Neural cell (in vitro differentiated cells): ENCODE measurements around the gene BCO1. TPM values are rescaled to one million over a fixed set of nuclear protein-coding genes. Genes with fewer than 3 reads are reported as not detected.

Experiments used
- H2AFZ ChIP-seq: fragments of 200-600, 300-800 bp; sonication (generic), shearing (Covaris generic); 2 replicates; pipeline ENCODE4 v1.6.0; 2014; ENCODE audit warnings: low read depth, mild to moderate bottlenecking, antibody characterized with exemption, low read length, moderate library complexity
- H3F3A ChIP-seq: fragments of 200-600 bp; shearing (Covaris generic); 2 replicates; pipeline ENCODE4 v1.6.1; 2016; ENCODE audit warnings: mild to moderate bottlenecking, moderate library complexity, mixed read lengths, antibody characterized with exemption, low read length; ENCODE audit not compliant: insufficient read depth, poor library complexity, severe bottlenecking
- H3K27ac ChIP-seq: fragments of 200-600, 300-800 bp; sonication (generic), shearing (Covaris generic); 2 replicates; pipeline ENCODE4 v1.5.1; 2014; ENCODE audit warnings: mild to moderate bottlenecking, low read length, moderate library complexity
- H3K27me3 ChIP-seq: fragments of 300-800, 200-600 bp; sonication (generic), shearing (Covaris generic); 2 replicates; pipeline ENCODE4 v1.6.0; 2014; ENCODE audit warnings: mild to moderate bottlenecking, low read depth, low read length, moderate library complexity; ENCODE audit not compliant: insufficient read depth
- H3K36me3 ChIP-seq: fragments of 300-800, 200-600 bp; sonication (generic), shearing (Covaris generic); 2 replicates; pipeline ENCODE4 v1.5.1; 2014; ENCODE audit warnings: mild to moderate bottlenecking, antibody characterized with exemption, low read length, moderate library complexity; ENCODE audit not compliant: insufficient read depth
- H3K4me2 ChIP-seq: fragments of 300-800, 200-600 bp; sonication (generic), shearing (Covaris generic); 2 replicates; pipeline ENCODE4 v1.6.0; 2014; ENCODE audit warnings: mild to moderate bottlenecking, low read length
- H3K4me3 ChIP-seq: fragments of 300-800, 200-600 bp; sonication (generic), shearing (Covaris generic); 2 replicates; pipeline ENCODE4 v1.5.1; 2014; ENCODE audit warnings: mild to moderate bottlenecking, low read length, moderate library complexity
- H3K79me2 ChIP-seq: fragments of 200-600 bp; shearing (Covaris generic); replicated peaks from 2 replicates; pipeline ENCODE4 v1.6.0; 2014; ENCODE audit warnings: mild to moderate bottlenecking, low read length, moderate library complexity; ENCODE audit not compliant: insufficient read depth
- H3K9ac ChIP-seq: fragments of 300-800, 200-600 bp; sonication (generic), shearing (Covaris generic); 2 replicates; pipeline ENCODE4 v1.6.1; 2016; ENCODE audit warnings: mild to moderate bottlenecking, low read length, mixed read lengths
- H3K9me2 ChIP-seq: fragments of 200-600 bp; shearing (Covaris generic); 2 replicates; pipeline ENCODE4 v1.6.1; 2016; ENCODE audit warnings: mild to moderate bottlenecking, low read length, mixed read lengths; ENCODE audit not compliant: insufficient read depth
- H3K9me3 ChIP-seq: fragments of 200-600, 300-800 bp; sonication (generic), shearing (Covaris generic); 2 replicates; pipeline ENCODE4 v1.6.1; 2016; ENCODE audit warnings: mild to moderate bottlenecking, mixed run types, low read length, moderate library complexity, mixed read lengths
- H4K20me1 ChIP-seq: fragments of 200-600 bp; shearing (Covaris generic); 2 replicates; pipeline ENCODE4 v1.6.1; 2016; ENCODE audit warnings: mild to moderate bottlenecking, mixed run types; ENCODE audit not compliant: insufficient read depth
- EP300 ChIP-seq: fragments of 450-650 bp; conservative IDR thresholded peaks from 2 replicates; pipeline ENCODE4 v1.6.1; 2014; ENCODE audit warnings: antibody characterized with exemption, mild to moderate bottlenecking, moderate library complexity; ENCODE audit not compliant: poor library complexity, severe bottlenecking
- EZH2 ChIP-seq: fragments of 200-600, 300-800 bp; shearing (Covaris generic), sonication (generic); IDR thresholded peaks from 2 replicates; pipeline ENCODE4 v1.6.1; 2014; ENCODE audit warnings: antibody characterized with exemption, low read length, borderline replicate concordance, mild to moderate bottlenecking; ENCODE audit not compliant: insufficient read depth, poor library complexity, severe bottlenecking
- MXI1 ChIP-seq: fragments of 450-650 bp; conservative IDR thresholded peaks from 2 replicates; pipeline ENCODE4 v1.6.1; 2014; ENCODE audit warnings: antibody characterized with exemption, mild to moderate bottlenecking; ENCODE audit not compliant: poor library complexity, severe bottlenecking
- POLR2AphosphoS5 ChIP-seq: IDR thresholded peaks from 2 replicates; pipeline ENCODE4 v1.6.1; 2012
- RAD21 ChIP-seq: fragments of 450-650 bp; conservative IDR thresholded peaks from 2 replicates; pipeline ENCODE4 v1.6.1; 2014; ENCODE audit warnings: antibody characterized with exemption, mild to moderate bottlenecking, moderate library complexity
- SMC3 ChIP-seq: fragments of 450-650 bp; conservative IDR thresholded peaks from 2 replicates; pipeline ENCODE4 v1.6.1; 2014; ENCODE audit warnings: antibody characterized with exemption, mild to moderate bottlenecking, moderate library complexity; ENCODE audit not compliant: poor library complexity
- TAF1 ChIP-seq: IDR thresholded peaks from 2 replicates; pipeline ENCODE4 v1.6.1; 2012; ENCODE audit warnings: low read depth
- polyA plus RNA-seq: library from polyadenylated mRNA; depleted of rRNA; stranded (reverse); fragments of >200 nt; gene quantifications from 2 replicates; pipeline ENCODE4 v1.2.3, GENCODE V29; 2014
- TF ChIP-seq, protein P1 (sequence below): fragments of 450-650 bp; IDR thresholded peaks from 2 replicates; pipeline ENCODE4 v1.5.1; 2014; ENCODE audit warnings: antibody characterized with exemption, mild to moderate bottlenecking, moderate library complexity; ENCODE audit not compliant: poor library complexity, severe bottlenecking
- TF ChIP-seq, protein P2 (sequence below): IDR thresholded peaks from 2 replicates; pipeline ENCODE4 v1.6.1; 2012; ENCODE audit warnings: borderline replicate concordance

The BCO1 gene
- polyA plus RNA-seq, 1 donor from 2014 or later: not detected

DNA sequence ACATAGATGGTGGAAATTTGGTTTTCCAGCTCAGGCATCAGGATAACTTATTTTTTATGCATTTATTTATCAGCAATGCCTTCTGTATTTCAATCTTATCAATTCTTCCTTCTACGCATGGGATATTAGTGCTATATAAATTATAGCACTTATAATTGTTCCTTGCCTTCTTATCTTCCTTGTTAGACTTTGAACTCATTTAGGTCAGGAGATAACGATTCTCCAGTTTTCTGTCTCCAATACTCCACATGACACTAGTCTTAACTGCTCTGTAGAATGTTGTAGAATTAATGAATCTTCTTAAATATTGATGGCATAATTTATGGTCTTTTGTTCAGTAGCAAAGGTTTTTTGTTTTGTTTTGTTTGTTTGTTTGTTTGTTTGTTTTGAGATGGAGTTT lies 10.7 kb upstream of the BCO1 start:
- H3F3A ChIP-seq: no peaks in the 10 kb centered on the region
- no peak overlapping the region for H3K27ac ChIP-seq
- no peaks in the 10 kb centered on the region for H3K36me3 ChIP-seq
- H3K4me3 ChIP-seq: no peak overlapping the region
- H3K9ac ChIP-seq: no peak overlapping the region
- H2AFZ ChIP-seq: no peak overlapping the region
- H4K20me1 ChIP-seq: no peaks in the 10 kb centered on the region
- H3K9me3 ChIP-seq: no peaks in the 10 kb centered on the region
- H3K27me3 ChIP-seq: no peaks in the 10 kb centered on the region
- no peak overlapping the region for H3K4me2 ChIP-seq
- TF ChIP-seq POLR2AphosphoS5 (no peak), TAF1 (no peak), RAD21 (no peak), EP300 (no peak), SMC3 (no peak), EZH2 (no peak), MXI1 (no peak)
- TF ChIP-seq, protein P1, sequence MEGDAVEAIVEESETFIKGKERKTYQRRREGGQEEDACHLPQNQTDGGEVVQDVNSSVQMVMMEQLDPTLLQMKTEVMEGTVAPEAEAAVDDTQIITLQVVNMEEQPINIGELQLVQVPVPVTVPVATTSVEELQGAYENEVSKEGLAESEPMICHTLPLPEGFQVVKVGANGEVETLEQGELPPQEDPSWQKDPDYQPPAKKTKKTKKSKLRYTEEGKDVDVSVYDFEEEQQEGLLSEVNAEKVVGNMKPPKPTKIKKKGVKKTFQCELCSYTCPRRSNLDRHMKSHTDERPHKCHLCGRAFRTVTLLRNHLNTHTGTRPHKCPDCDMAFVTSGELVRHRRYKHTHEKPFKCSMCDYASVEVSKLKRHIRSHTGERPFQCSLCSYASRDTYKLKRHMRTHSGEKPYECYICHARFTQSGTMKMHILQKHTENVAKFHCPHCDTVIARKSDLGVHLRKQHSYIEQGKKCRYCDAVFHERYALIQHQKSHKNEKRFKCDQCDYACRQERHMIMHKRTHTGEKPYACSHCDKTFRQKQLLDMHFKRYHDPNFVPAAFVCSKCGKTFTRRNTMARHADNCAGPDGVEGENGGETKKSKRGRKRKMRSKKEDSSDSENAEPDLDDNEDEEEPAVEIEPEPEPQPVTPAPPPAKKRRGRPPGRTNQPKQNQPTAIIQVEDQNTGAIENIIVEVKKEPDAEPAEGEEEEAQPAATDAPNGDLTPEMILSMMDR: no peak
- TF ChIP-seq, protein P2, sequence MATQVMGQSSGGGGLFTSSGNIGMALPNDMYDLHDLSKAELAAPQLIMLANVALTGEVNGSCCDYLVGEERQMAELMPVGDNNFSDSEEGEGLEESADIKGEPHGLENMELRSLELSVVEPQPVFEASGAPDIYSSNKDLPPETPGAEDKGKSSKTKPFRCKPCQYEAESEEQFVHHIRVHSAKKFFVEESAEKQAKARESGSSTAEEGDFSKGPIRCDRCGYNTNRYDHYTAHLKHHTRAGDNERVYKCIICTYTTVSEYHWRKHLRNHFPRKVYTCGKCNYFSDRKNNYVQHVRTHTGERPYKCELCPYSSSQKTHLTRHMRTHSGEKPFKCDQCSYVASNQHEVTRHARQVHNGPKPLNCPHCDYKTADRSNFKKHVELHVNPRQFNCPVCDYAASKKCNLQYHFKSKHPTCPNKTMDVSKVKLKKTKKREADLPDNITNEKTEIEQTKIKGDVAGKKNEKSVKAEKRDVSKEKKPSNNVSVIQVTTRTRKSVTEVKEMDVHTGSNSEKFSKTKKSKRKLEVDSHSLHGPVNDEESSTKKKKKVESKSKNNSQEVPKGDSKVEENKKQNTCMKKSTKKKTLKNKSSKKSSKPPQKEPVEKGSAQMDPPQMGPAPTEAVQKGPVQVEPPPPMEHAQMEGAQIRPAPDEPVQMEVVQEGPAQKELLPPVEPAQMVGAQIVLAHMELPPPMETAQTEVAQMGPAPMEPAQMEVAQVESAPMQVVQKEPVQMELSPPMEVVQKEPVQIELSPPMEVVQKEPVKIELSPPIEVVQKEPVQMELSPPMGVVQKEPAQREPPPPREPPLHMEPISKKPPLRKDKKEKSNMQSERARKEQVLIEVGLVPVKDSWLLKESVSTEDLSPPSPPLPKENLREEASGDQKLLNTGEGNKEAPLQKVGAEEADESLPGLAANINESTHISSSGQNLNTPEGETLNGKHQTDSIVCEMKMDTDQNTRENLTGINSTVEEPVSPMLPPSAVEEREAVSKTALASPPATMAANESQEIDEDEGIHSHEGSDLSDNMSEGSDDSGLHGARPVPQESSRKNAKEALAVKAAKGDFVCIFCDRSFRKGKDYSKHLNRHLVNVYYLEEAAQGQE: no peak
- no peaks in the 10 kb centered on the region for H3K79me2 ChIP-seq
- H3K9me2 ChIP-seq: no peaks in the 10 kb centered on the region

DNA sequence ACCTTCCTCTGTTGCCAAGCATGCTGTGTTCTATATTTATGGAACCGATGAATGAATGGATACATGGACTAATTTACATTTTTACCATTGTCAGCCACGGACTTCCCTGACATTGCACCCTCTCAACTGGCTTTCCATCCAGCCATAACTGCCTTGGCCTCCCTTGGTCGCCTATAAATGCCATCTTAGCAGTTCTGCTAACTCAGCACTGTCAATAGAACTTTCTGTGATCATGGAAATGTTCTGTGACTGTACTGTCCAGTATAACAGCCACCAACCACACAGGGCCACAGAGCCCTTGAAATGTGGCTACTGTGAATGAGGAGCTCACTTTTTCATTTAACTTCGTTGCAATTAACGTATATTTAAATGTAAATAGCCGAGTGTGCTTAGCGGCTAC lies 8.7 kb upstream of the BCO1 start:
- H3K9me2 ChIP-seq: no peaks in the 10 kb centered on the region

More for the DNA sequence above, 8.7 kb upstream of the BCO1 start:
- H3K9ac ChIP-seq: no peak overlapping the region
- H2AFZ ChIP-seq: no peak overlapping the region
- H4K20me1 ChIP-seq: no peaks in the 10 kb centered on the region
- no peaks in the 10 kb centered on the region for H3K79me2 ChIP-seq
- H3K4me3 ChIP-seq: no peak overlapping the region
- H3K27me3 ChIP-seq: no peaks in the 10 kb centered on the region
- H3F3A ChIP-seq: no peaks in the 10 kb centered on the region
- H3K27ac ChIP-seq: no peak overlapping the region
- no peak overlapping the region for H3K4me2 ChIP-seq
- TF ChIP-seq RAD21 (no peak), EZH2 (no peak), EP300 (no peak), MXI1 (no peak), SMC3 (no peak)
- TF ChIP-seq, protein P2: no peak
- H3K9me3 ChIP-seq: no peaks in the 10 kb centered on the region
- no peaks in the 10 kb centered on the region for H3K36me3 ChIP-seq
